DND-41 (cell line): Measurements from ENCODE around the gene CLINT1.
A peak's percentile ranks its signal among the peaks of the same experiment; 100 is the strongest.

Experiments
- ATAC-seq: fragments of 200-7000 bp; cut with Tn5 transposase; 3 replicates; pipeline ENCODE4 v1.9.1; 2021; ENCODE audit warnings: low read depth; ENCODE audit not compliant: insufficient read depth
- DNase-seq: peaks from one replicate; pipeline ENCODE4 v3.0.0-alpha.2; 2020
- H2AFZ ChIP-seq: 2 replicates; pipeline ENCODE4 v1.6.0; 2012; ENCODE audit warnings: low read depth, low read length
- H3K27ac ChIP-seq: 2 replicates; pipeline ENCODE4 v1.5.1; 2012; ENCODE audit warnings: low read length, inconsistent platforms
- H3K27me3 ChIP-seq: fragments of 200-600 bp; sonication (generic); 2 replicates; pipeline ENCODE4 v1.6.0; 2012; ENCODE audit warnings: low read length, mild to moderate bottlenecking, inconsistent platforms; ENCODE audit not compliant: insufficient read depth, poor library complexity
- H3K36me3 ChIP-seq: 2 replicates; pipeline ENCODE4 v1.5.1; 2012; ENCODE audit warnings: low read length, inconsistent platforms; ENCODE audit not compliant: insufficient read depth
- H3K4me1 ChIP-seq: 2 replicates; pipeline ENCODE4 v1.5.1; 2012; ENCODE audit warnings: mild to moderate bottlenecking, low read length; ENCODE audit not compliant: insufficient read depth
- H3K4me2 ChIP-seq: 2 replicates; pipeline ENCODE4 v1.6.0; 2012; ENCODE audit warnings: mild to moderate bottlenecking, moderate library complexity, low read length, inconsistent platforms; ENCODE audit not compliant: insufficient read depth
- H3K4me3 ChIP-seq, 2 experiments: fragments of 200-600 bp in 1 of 2; shearing (Covaris generic) in 1 of 2; 2 replicates each; pipeline ENCODE4 v1.5.1; 2012 to 2016; ENCODE audit warnings: inconsistent platforms in 2 of 2, low read length in 2 of 2, mild to moderate bottlenecking in 2 of 2, low read depth in 1 of 2, moderate library complexity in 1 of 2
- H3K79me2 ChIP-seq: 2 replicates; pipeline ENCODE4 v1.6.0; 2012; ENCODE audit warnings: low read length, inconsistent platforms; ENCODE audit not compliant: insufficient read depth
- H3K9ac ChIP-seq: 2 replicates; pipeline ENCODE4 v1.6.0; 2012; ENCODE audit warnings: low read depth, mild to moderate bottlenecking, inconsistent platforms, low read length, moderate library complexity
- H3K9me3 ChIP-seq: 2 replicates; pipeline ENCODE4 v1.5.1; 2012; ENCODE audit warnings: low read length, moderate library complexity, mild to moderate bottlenecking, inconsistent platforms; ENCODE audit not compliant: insufficient read depth, severe bottlenecking
- H4K20me1 ChIP-seq: 2 replicates; pipeline ENCODE4 v1.6.0; 2012; ENCODE audit warnings: low read length; ENCODE audit not compliant: insufficient read depth
- CTCF ChIP-seq: IDR thresholded peaks from 2 replicates; pipeline ENCODE4 v1.5.1; 2012; ENCODE audit warnings: borderline replicate concordance, low read length, moderate library complexity, mild to moderate bottlenecking; ENCODE audit not compliant: poor library complexity, severe bottlenecking; ENCODE audit errors: extremely low read depth
- EZH2 ChIP-seq: IDR thresholded peaks from 3 replicates; pipeline ENCODE4 v1.6.1; 2012; ENCODE audit warnings: borderline replicate concordance, low read depth, mild to moderate bottlenecking, moderate library complexity, low read length, inconsistent platforms; ENCODE audit not compliant: severe bottlenecking

The CLINT1 gene

GRCh38 chr5:157874861-157875260, 15.9 kb upstream of the CLINT1 start:
- Histone ChIP-seq H3K9me3 (no peaks in the 10 kb centered on the region), H3K9ac (no peak overlapping the region), H4K20me1 (no peaks in the 10 kb centered on the region), H3K79me2 (no peaks in the 10 kb centered on the region), H3K36me3 (no peaks in the 10 kb centered on the region), H3K4me2 (no peak overlapping the region), H3K27me3 (no peaks in the 10 kb centered on the region), H2AFZ (no peak overlapping the region), H3K4me1 (peaks cover 9% of the 10 kb centered on the region), H3K4me3 (no peak overlapping the region), H3K27ac (no peak overlapping the region)
- DNase-seq, result no peak
- ATAC-seq, result no peak
- TF ChIP-seq CTCF (no peak), EZH2 (no peak)

- DNase-seq (no peak), ATAC-seq (no peak)
- Histone ChIP-seq H3K4me1 (no peaks in the 10 kb centered on the region; the same call in 1 of the 2 replicates), H3K36me3 (no peaks in the 10 kb centered on the region), H2AFZ (no peak overlapping the region), H4K20me1 (no peaks in the 10 kb centered on the region), H3K9ac (no peak overlapping the region), H3K9me3 (no peaks in the 10 kb centered on the region), H3K79me2 (no peaks in the 10 kb centered on the region), H3K4me2 (no peak overlapping the region), H3K4me3 (no peak overlapping the region), H3K27me3 (no peaks in the 10 kb centered on the region), H3K27ac (no peak overlapping the region)
- no peak for TF ChIP-seq CTCF
- no peak for TF ChIP-seq EZH2
These were observed 12.2 kb upstream of the CLINT1 start for GRCh38 chr5:157870837-157871834.

- Histone ChIP-seq H3K4me2 (no peak overlapping the region), H3K9me3 (no peaks in the 10 kb centered on the region), H3K4me1 (peaks cover 3% of the 10 kb centered on the region; the same call in 1 of the 2 replicates), H4K20me1 (no peaks in the 10 kb centered on the region), H3K27me3 (no peaks in the 10 kb centered on the region), H3K4me3 (no peak overlapping the region), H3K79me2 (no peaks in the 10 kb centered on the region), H3K9ac (no peak overlapping the region), H3K27ac (no peak overlapping the region), H2AFZ (peak overlapping the region; percentile 55; the same call in 1 of the 2 replicates), H3K36me3 (no peaks in the 10 kb centered on the region)
- TF ChIP-seq CTCF (no peak), EZH2 (no peak)
- DNase-seq (no peak), ATAC-seq (no peak)
These were observed 8.9 kb upstream of the CLINT1 start for GRCh38 chr5:157867751-157868387.
